Measurements from ENCODE around the gene DCBLD2.

GRCh38 chr3:98787181-98787580 lies 114.3 kb downstream of the DCBLD2 start:
- TF ChIP-seq CTCF (conservative IDR thresholded peaks at IDR 0.05; ENCODE audit: low read depth, low read length) (no peak), EZH2phosphoT487 (IDR thresholded peaks at IDR 0.05; ENCODE audit: borderline replicate concordance, low read length) (no peak), EZH2 (IDR thresholded peaks at IDR 0.05; ENCODE audit: low read length, unreplicated experiment) (no peak)
